Measurements from ENCODE around the gene XPA. TPM values are rescaled to one million over a fixed set of nuclear protein-coding genes. Genes with fewer than 3 reads are reported as not detected.

The XPA gene
- total RNA-seq, 1 donor from 2014 or later: 6.4 TPM

GRCh38 chr9:97666907-97667686 lies 30.0 kb downstream of the XPA start:
- no peak for DNase-seq
- intact Hi-C loops (cut with micrococcal nuclease): no loop called here
- no peak for ATAC-seq

DNA sequence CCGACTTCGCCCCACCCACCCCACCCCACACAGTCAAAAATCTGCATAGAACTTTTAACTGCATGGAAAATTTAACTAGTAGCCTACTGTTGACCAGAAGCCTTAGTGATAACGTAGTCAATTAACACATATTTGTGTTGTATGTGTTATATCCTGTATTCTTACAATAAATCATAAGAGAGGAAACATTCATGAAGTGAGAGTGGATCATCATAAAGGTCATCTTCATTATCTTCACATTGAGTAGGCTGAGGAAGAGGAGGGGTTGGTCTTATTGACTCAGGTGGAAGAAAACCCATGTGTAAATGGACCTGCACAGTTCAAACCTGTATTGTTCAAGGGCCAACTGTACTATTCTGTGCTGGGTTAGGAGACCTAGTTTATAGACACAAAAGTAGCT lies 31.4 kb downstream of the XPA start:
- DNase-seq: no peak
- intact Hi-C loops (cut with micrococcal nuclease): no loop called here
- ATAC-seq: no peak

DNA sequence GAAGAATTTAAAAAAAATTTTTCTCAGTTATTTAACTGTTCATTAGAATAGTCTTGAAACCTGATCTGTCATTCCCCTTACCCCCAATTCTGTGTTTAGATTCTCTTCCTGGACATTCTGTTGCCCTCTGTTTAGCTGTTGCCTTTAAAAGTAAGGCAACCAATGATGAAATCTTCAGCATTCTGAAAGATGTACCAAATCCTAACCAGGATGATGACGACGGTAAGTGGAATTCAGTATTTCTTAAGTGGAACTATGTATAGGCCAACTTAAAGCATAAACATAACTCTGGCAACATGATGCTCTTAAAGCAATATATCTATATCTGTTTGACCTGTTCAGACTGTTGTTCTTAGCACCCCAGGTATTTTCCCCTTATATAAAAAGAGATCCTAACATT lies 36.3 kb downstream of the XPA start:
- intact Hi-C loops (cut with micrococcal nuclease): no loop called here
- ATAC-seq: no peak
- no peak for DNase-seq

GRCh38 chr9:97660340-97660739 lies 36.8 kb downstream of the XPA start:
- no peak for ATAC-seq
- no peak for DNase-seq
- intact Hi-C loops (cut with micrococcal nuclease): no loop called here

DNA sequence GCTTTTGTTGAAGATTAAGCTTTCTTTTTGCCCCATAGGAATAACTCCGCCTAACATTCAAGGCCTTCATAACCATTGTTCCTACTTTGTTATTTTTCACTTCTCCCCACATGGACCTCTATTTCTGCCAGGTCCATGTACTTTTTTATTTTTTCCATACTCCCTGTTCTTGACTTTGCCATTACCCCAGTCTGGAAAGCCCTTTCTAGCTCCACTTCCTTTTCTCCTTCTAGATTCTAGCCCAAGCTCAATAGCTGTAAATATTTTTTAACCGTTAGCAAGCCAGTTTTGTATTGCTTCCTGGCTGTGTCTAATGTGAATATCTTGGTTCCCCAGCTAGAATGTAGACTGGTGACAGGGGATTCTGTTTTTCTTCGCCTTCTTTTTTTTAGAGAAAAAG lies 37.4 kb downstream of the XPA start:
- intact Hi-C loops (cut with micrococcal nuclease): no loop called here
- no peak for DNase-seq
- ATAC-seq: no peak

DNA sequence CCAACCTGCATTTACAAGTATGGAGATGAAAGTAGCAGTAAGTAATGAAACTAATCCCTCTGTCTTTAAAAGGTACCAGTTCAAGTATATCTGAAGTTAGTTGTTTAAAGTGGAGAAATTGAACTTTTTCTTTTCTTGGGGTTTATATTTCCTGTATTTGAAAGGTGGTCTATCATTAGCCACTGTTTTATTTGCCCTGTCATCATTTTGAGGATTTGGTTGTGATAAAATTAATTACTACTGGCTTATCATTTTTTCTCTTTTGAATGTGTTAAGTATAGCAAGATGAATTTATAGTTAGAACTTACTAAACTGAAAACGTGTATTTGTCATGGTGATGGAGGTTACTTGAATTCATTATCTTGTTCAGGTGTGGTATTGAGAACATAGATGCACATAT lies 38.4 kb downstream of the XPA start:
- DNase-seq (no peak), ATAC-seq (no peak)
- intact Hi-C loops (cut with micrococcal nuclease): no loop called here

DNA sequence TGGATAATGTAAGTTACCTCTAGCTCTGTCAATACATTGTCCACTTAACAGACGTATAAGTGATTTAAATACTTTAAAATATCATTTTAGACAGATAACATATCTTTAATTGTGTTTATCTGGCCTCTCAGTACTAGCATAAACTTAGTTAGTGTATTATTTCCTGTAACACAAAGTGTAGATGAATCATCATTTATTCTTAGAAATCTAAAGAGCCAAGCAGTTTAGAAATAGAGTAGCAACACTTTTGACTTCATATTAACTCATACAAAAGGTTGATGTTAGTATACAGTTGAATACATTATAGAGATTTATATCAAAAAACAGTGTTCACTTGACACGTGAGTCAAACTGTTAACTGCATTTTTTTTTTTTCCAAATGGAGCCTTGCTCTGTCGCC lies 45.5 kb downstream of the XPA start:
- ATAC-seq (peak; percentile 63), DNase-seq (no peak)
- intact Hi-C loops (cut with micrococcal nuclease): no loop called here

GRCh38 chr9:97647996-97648395 lies 49.1 kb downstream of the XPA start:
- intact Hi-C loops (cut with micrococcal nuclease): no loop called here
- no peak for ATAC-seq
- no peak for DNase-seq

GRCh38 chr9:97645720-97646119 lies 51.4 kb downstream of the XPA start:
- DNase-seq (no peak), ATAC-seq (no peak)
- intact Hi-C loops (cut with micrococcal nuclease): no loop called here

DNA sequence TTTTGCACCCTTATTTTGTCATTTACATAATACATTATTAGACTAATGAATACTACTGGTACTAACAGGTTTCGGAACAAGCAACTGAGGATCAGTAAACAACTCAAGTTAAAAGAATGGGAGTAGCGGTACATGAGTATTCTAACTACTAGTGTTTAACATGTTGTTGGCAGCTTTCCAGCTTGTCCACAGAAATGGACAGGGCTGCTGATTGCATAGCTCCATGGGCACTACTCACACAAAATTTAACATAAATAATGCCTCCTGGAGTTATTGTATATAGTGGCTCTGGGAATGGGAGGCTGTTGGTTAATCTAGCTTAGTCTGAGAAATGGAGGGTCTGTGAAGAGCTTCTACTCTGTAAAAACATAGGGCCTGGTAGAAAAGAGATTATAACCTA lies 56.8 kb downstream of the XPA start:
- ATAC-seq (peak; percentile 37), DNase-seq (no peak)
- intact Hi-C loops (cut with micrococcal nuclease): no loop called here

GRCh38 chr9:97638666-97639065 lies 58.5 kb downstream of the XPA start:
- intact Hi-C loops (cut with micrococcal nuclease): loop anchor here (10.0 kb wide), 1 partner anchor 56 kb away; the partner anchor contains the start of gene XPA
- no peak for DNase-seq
- ATAC-seq: no peak

DNA sequence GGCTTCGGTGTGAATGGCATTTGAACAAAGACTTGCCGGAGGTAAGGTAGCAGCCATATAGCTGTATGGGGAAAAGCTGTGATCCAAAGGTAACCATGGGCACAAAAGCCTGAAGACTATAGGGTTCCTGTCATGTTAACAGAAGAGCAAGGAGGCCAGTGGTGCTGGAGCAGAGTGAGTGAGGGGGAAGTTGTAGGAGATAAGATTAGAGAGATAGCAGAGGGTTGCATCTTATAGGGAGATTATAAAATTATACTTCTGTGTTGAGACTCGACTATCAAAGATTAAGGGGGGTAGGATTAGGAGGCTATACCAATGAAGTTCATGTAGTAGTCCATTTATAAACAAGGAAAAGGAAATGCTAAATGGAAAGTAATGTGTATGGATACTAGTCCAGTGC lies 60.2 kb downstream of the XPA start:
- ATAC-seq: no peak
- intact Hi-C loops (cut with micrococcal nuclease): loop anchor here (10.0 kb wide), 1 partner anchor 58 kb away; the partner anchor contains the start of gene XPA
- DNase-seq: no peak

- DNase-seq: no peak
- intact Hi-C loops (cut with micrococcal nuclease): loop anchor here (10.0 kb wide), 1 partner anchor 60 kb away; the partner anchor contains the start of gene XPA
- ATAC-seq: no peak
These were observed 62.1 kb downstream of the XPA start for GRCh38 chr9:97635026-97635425.

DNA sequence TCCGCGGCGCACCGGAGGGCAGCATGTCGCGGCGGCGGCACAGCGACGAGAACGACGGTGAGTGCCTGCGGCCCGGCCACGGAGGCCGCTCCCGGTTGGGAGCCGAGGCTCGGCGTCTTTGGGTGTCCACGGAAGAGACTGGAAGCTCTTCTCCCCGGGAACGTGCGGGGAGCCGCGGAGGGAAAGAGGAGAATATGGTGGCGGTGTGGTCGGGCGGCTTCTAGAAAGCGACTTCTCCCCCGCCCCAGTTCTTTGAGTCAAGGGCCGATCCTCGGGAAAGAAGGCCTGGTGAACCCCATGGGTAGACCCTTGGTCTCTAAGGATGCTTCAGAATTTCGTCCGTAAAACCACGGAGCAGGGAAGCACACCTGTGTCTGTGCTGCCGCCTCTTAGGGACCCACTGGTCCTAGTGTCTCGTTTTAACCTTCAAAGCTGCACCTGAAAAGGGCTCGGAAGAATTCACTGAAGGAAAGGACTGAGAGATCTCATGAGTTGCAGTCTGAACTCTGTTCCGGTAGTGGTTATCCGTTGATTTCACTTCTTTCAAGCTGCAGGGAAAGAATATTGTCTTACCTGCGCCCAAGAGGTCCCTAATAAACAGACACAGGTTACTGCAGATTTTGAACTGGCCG lies 63.2 kb downstream of the XPA start:
- ATAC-seq (peak; percentile 4), DNase-seq (no peak)
- intact Hi-C loops (cut with micrococcal nuclease): loop anchor here (10.0 kb wide), 1 partner anchor 61 kb away; the partner anchor contains the start of gene XPA

DNA sequence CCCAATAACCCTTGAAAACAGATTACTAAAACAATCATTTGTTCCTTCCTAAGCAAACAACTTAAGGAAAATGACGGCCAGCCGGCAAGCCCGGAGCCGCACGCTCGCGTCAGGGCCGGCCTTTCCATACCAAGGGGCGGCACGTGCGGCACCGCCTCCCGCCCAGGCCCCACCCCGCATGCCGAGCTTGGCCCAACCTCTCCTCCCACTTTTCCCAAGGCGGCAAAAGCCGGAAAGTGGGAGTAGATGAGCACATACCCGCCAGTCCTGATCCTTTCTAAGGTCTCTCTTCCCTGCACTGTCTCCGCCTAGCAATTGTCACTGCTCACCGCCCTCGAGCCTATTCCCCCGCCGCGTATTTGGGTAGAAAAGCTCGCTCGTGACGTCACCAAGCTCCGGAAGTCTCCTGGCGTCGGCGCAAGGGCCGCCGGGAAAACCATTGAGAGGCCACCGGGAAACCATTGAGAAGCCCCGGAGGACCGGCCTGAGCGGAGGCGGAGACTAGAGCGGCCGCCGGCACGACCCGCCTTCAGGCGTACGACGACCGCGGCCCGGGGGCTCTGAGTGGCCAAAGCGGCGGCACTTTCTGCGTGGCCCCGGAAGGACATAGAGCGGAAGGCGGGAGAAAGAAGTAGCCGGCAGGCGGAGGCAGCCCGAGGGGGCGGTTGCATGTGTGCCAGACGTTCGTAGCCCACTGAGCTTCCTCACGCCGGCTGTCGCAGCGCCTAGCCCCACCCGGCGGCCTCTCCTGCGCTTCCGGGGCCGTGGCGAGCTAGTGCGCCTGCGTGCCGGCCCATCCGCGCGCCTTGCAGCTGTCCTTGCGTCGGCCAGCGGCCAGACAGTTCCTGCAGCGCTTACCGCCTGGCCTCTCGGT lies 63.9 kb downstream of the XPA start, which contains the start of the genes NCBP1 and TSTD2:
TSS of gene NCBP1 (plus strand) at position 837 of the 874 bp plus-strand sequence. CDS start 61 bp downstream, outside the sequence.
TSS of gene TSTD2 (minus strand) at position 384 of the 874 bp plus-strand sequence. CDS start 5,806 bp downstream, outside the sequence.
- intact Hi-C loops (cut with micrococcal nuclease): loop anchor here (10.0 kb wide), 1 partner anchor 62 kb away; the partner anchor contains the start of gene XPA
- DNase-seq (peak; percentile 99), ATAC-seq (peak; percentile 93)

DNA sequence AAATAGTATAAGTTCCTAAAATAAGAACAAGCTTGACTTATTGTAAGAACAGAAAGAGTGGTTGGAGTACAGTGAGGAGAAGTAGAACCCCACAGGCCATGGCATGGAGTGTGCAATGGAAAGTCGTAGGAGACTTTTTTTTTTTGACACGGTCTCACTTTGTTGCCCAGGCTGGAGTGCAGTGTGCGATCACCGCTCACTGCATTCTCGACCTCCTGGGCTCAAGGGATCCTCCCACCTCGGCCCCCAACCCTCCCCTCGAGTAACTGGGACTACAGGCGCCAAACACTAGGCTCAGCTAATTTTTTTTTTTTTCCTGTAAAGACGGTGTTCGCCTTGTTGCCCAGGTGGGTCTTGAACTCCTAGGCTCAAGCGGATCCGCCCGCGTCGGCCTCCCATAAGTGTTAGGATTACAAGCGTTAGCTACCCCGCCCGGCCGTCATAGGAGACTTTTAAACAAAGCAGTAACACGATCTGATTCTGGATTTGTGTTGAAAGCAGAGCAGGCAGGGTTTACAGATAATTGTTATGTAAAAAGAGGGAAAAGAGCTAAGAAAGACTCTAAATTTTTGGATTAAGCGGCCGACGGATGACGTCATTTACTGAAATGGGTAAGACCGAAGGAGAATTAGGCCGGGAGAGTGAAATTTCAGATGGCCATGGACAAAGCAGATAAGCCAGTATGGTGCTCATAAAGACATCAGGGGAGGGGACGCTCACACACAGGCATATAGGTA lies 64.7 kb downstream of the XPA start:
- DNase-seq: peak; percentile 69
- intact Hi-C loops (cut with micrococcal nuclease): loop anchor here (10.0 kb wide), 1 partner anchor 62 kb away; the partner anchor contains the start of gene XPA
- ATAC-seq: peak; percentile 15

DNA sequence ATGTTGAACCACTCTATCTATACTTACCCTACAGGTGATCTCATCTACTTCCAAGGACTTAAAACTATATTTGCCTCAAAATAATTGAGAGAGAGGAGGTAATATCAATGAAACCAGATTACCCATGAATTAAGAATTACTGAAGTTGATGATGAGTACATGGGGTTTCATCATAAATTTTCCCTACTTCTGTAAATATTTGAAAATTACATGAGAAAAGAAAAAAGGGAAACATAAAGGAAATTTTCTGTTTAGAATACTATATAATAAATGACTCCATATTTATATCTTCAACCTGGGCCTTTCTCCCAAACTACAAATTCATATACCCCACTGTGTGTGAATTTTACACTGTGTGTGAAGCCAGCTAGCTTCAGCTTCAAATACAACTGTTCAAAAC lies 66.5 kb downstream of the XPA start:
- no peak for ATAC-seq
- DNase-seq: no peak
- intact Hi-C loops (cut with micrococcal nuclease): loop anchor here (10.0 kb wide), 1 partner anchor 64 kb away; the partner anchor contains the start of gene XPA

GRCh38 chr9:97629156-97629555 lies 68.0 kb downstream of the XPA start:
- ATAC-seq (no peak), DNase-seq (no peak)
- intact Hi-C loops (cut with micrococcal nuclease): no loop called here

DNA sequence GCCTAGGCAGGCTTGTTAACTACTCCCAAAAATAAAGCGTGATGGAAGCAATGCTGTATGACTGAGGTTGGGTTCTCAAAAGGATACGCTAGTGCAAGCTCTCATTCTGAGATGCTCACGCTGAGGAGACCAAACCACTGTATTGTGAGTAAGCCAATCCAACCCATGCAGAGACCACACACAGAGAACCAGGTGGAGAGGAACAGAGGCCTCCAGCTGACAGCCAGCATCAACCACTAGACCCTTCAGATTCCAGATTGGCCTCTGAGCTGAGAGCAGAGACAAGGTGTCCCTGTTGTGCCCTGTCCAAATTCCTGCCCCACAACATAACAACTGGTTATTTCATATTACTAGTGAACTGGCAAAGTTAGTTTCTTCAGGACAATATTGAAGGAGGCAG lies 68.5 kb downstream of the XPA start:
- DNase-seq (no peak), ATAC-seq (no peak)
- intact Hi-C loops (cut with micrococcal nuclease): no loop called here

All from left ventricle myocardium superior (tissue), 1 donor.